ENCODE measurements around the gene KRTAP4-9.
"Not testable (repeated sequence)": the region's sequence is repeated elsewhere in the genome, so short reads cannot be mapped to it uniquely, and the experiment has no call there.

KRTAP4-9 gene

GRCh38 chr17:41119696-41120690 is 14.8 kb downstream of the KRTAP4-9 start:
- peak overlapping the region; percentile 75 for H3K27ac ChIP-seq (replicated peaks)
- H3K27me3 ChIP-seq (ENCODE audit: insufficient read depth, poor library complexity, severe bottlenecking); H3K4me3 ChIP-seq (replicated peaks; ENCODE audit: insufficient read depth, low read length): not testable (repeated sequence)
- TF ChIP-seq SPI1 (IDR thresholded peaks at IDR 0.05; ENCODE audit: borderline replicate concordance, low read depth), result peak; percentile 93
- TF ChIP-seq POLR2AphosphoS5 (IDR thresholded peaks at IDR 0.05; ENCODE audit: low read depth), result peak; percentile 39; the same call in 1 of the 2 replicates
- peak in 1 of 2 experiments; percentile 68 for DNase-seq (ENCODE audit: low read depth in 1 of 2, low spot score in 1 of 2)

- TF ChIP-seq SPI1 (IDR thresholded peaks at IDR 0.05; ENCODE audit: borderline replicate concordance, low read depth) (no peak), POLR2AphosphoS5 (IDR thresholded peaks at IDR 0.05; ENCODE audit: low read depth) (no peak), GABPA (IDR thresholded peaks at IDR 0.05; ENCODE audit: low read depth) (no peak), REST (IDR thresholded peaks at IDR 0.05; ENCODE audit: insufficient replicate concordance, low read depth) (no peak), CTCF (IDR thresholded peaks at IDR 0.05; ENCODE audit: insufficient read depth, low read length) (no peak)
- H3K27ac ChIP-seq (replicated peaks), result no peak overlapping the region
- no peak overlapping the region for H3K4me3 ChIP-seq (replicated peaks; ENCODE audit: insufficient read depth, low read length)
- H3K27me3 ChIP-seq (ENCODE audit: insufficient read depth, poor library complexity, severe bottlenecking), result no peaks in the 10 kb centered on the region
- DNase-seq (ENCODE audit: low read depth in 1 of 2, low spot score in 1 of 2), result no peak
These were observed 16.6 kb downstream of the KRTAP4-9 start for GRCh38 chr17:41121742-41122141.

GRCh38 chr17:41123292-41123990 is 18.3 kb downstream of the KRTAP4-9 start:
- H3K4me3 ChIP-seq (replicated peaks; ENCODE audit: insufficient read depth, low read length), result not testable (repeated sequence)

GRCh38 chr17:41123991-41124371 is 18.8 kb downstream of the KRTAP4-9 start, which contains the start of gene KRTAP4-12:
KRTAP4-12 (minus strand) TSS chr17:41124182; CDS start chr17:41124122, 60 bp downstream.
- not testable (repeated sequence) for H3K27me3 ChIP-seq (ENCODE audit: insufficient read depth, poor library complexity, severe bottlenecking); DNase-seq (ENCODE audit: low read depth in 1 of 2, low spot score in 1 of 2); H3K4me3 ChIP-seq (replicated peaks; ENCODE audit: insufficient read depth, low read length); H3K27ac ChIP-seq (replicated peaks)

More at GRCh38 chr17:41123292-41123990, 18.3 kb downstream of the KRTAP4-9 start:
- not testable (repeated sequence) for H3K27ac ChIP-seq (replicated peaks); H3K27me3 ChIP-seq (ENCODE audit: insufficient read depth, poor library complexity, severe bottlenecking); DNase-seq (ENCODE audit: low read depth in 1 of 2, low spot score in 1 of 2)
- TF ChIP-seq SPI1 (IDR thresholded peaks at IDR 0.05; ENCODE audit: borderline replicate concordance, low read depth), result 0 out of 2 replicates have a peak, but pooled peaks have one; percentile 11

GRCh38 chr17:41125064-41125463 is 19.9 kb downstream of the KRTAP4-9 start:
- Histone ChIP-seq H3K27me3 (ENCODE audit: insufficient read depth, poor library complexity, severe bottlenecking) (no peaks in the 10 kb centered on the region), H3K27ac (replicated peaks) (no peak overlapping the region), H3K4me3 (replicated peaks; ENCODE audit: insufficient read depth, low read length) (no peak overlapping the region)
- TF ChIP-seq SPI1 (IDR thresholded peaks at IDR 0.05; ENCODE audit: borderline replicate concordance, low read depth) (no peak), POLR2AphosphoS5 (IDR thresholded peaks at IDR 0.05; ENCODE audit: low read depth) (no peak), CTCF (IDR thresholded peaks at IDR 0.05; ENCODE audit: insufficient read depth, low read length) (no peak), REST (IDR thresholded peaks at IDR 0.05; ENCODE audit: insufficient replicate concordance, low read depth) (no peak), GABPA (IDR thresholded peaks at IDR 0.05; ENCODE audit: low read depth) (no peak)
- no peak for DNase-seq (ENCODE audit: low read depth in 1 of 2, low spot score in 1 of 2)

All from HL-60 (cell line).